Eye (tissue), 1 donor: ENCODE results near the gene PPL.
"Not testable (repeated sequence)": the region's sequence is repeated elsewhere in the genome, so short reads cannot be mapped to it uniquely, and the experiment has no call there.

Experiments
- DNase-seq: peaks from one replicate; pipeline ENCODE4 v3.0.0-alpha.2; 2015

PPL gene

GRCh38 chr16:4933871-4934395 is 3.0 kb downstream of the PPL start:
- no peak for DNase-seq

- DNase-seq = no peak
Observed at GRCh38 chr16:4933433-4933832, 3.5 kb downstream of the PPL start.

GRCh38 chr16:4931381-4931780 is 5.6 kb downstream of the PPL start:
- DNase-seq = no peak

GRCh38 chr16:4929619-4930018 is 7.3 kb downstream of the PPL start:
- not testable (repeated sequence) for DNase-seq

- no peak for DNase-seq
Observed at GRCh38 chr16:4928227-4928626, 8.7 kb downstream of the PPL start.

- DNase-seq = no peak
Observed at GRCh38 chr16:4927661-4928060, 9.3 kb downstream of the PPL start.

- DNase-seq = no peak
Observed at GRCh38 chr16:4926928-4927327, 10.0 kb downstream of the PPL start.

- no peak for DNase-seq
Observed at GRCh38 chr16:4925791-4926190, 11.2 kb downstream of the PPL start.

GRCh38 chr16:4925293-4925607 is 11.7 kb downstream of the PPL start:
- no peak for DNase-seq

- DNase-seq = no peak
Observed at GRCh38 chr16:4924593-4925292, 12.2 kb downstream of the PPL start.

GRCh38 chr16:4923853-4924252 is 13.1 kb downstream of the PPL start:
- DNase-seq = no peak

GRCh38 chr16:4922721-4923342 is 14.1 kb downstream of the PPL start:
- DNase-seq = no peak

GRCh38 chr16:4920826-4921225 is 16.1 kb downstream of the PPL start:
- no peak for DNase-seq

- DNase-seq = peak; percentile 44
Observed at GRCh38 chr16:4918781-4919251, 18.1 kb downstream of the PPL start.

GRCh38 chr16:4917117-4917516 is 19.8 kb downstream of the PPL start:
- no peak for DNase-seq

GRCh38 chr16:4915226-4915761 is 21.7 kb downstream of the PPL start:
- DNase-seq = no peak

GRCh38 chr16:4914528-4915225 is 22.3 kb downstream of the PPL start:
- no peak for DNase-seq

GRCh38 chr16:4913774-4914525 is 23.0 kb downstream of the PPL start:
- no peak for DNase-seq

GRCh38 chr16:4913130-4913773 is 23.7 kb downstream of the PPL start:
- DNase-seq = no peak

GRCh38 chr16:4911970-4912386 is 25.0 kb downstream of the PPL start:
- DNase-seq = no peak

- no peak for DNase-seq
Observed at GRCh38 chr16:4910828-4911227, 26.1 kb downstream of the PPL start.

GRCh38 chr16:4909825-4910224 is 27.1 kb downstream of the PPL start:
- DNase-seq = no peak
